Glutamatergic neuron (in vitro differentiated cells): ENCODE results near the gene RAD51B. TPM values are rescaled to one million over a fixed set of nuclear protein-coding genes. Genes with fewer than 3 reads are reported as not detected.

Experiments
- DNase-seq: peaks from one replicate; pipeline ENCODE4 v3.0.0; 2022
- H3K27ac Mint-ChIP-seq: one replicate; pipeline ENCODE4 v1.8.0; 2020; ENCODE audit warnings: mild to moderate bottlenecking, mixed read lengths, inconsistent platforms; ENCODE audit not compliant: unreplicated experiment
- H3K27me3 Mint-ChIP-seq: one replicate; pipeline ENCODE4 v1.8.0; 2020; ENCODE audit warnings: mild to moderate bottlenecking, moderate library complexity, mixed read lengths, inconsistent platforms; ENCODE audit not compliant: unreplicated experiment
- H3K36me3 Mint-ChIP-seq: one replicate; pipeline ENCODE4 v1.8.0; 2020; ENCODE audit warnings: mild to moderate bottlenecking, mixed read lengths, inconsistent platforms; ENCODE audit not compliant: unreplicated experiment
- H3K4me1 Mint-ChIP-seq: one replicate; pipeline ENCODE4 v1.8.0; 2020; ENCODE audit warnings: mild to moderate bottlenecking, low read depth, mixed read lengths, inconsistent platforms; ENCODE audit not compliant: unreplicated experiment
- H3K4me3 Mint-ChIP-seq: one replicate; pipeline ENCODE4 v1.8.0; 2020; ENCODE audit warnings: mild to moderate bottlenecking, mixed read lengths, inconsistent platforms; ENCODE audit not compliant: unreplicated experiment
- H3K9me3 Mint-ChIP-seq: one replicate; pipeline ENCODE4 v1.8.0; 2020; ENCODE audit warnings: mild to moderate bottlenecking, moderate library complexity, mixed read lengths, inconsistent platforms; ENCODE audit not compliant: unreplicated experiment
- CTCF ChIP-seq: fragments of 200-600 bp; sonication (generic); IDR thresholded peaks from one replicate; pipeline ENCODE4 v1.5.0; 2021; ENCODE audit not compliant: partially characterized antibody, unreplicated experiment
- total RNA-seq: library from RNA; stranded (reverse); fragmentation: NEBNext Ultra II Directional; extraction: Animal tissue kit (Norgen Biotek cat#: 25700); gene quantifications from one replicate; pipeline ENCODE4 v1.2.1, GENCODE V29; 2021; ENCODE audit not compliant: unreplicated experiment

RAD51B gene
- total RNA-seq, 1 donor from 2014 or later, result 9.7 TPM

DNA sequence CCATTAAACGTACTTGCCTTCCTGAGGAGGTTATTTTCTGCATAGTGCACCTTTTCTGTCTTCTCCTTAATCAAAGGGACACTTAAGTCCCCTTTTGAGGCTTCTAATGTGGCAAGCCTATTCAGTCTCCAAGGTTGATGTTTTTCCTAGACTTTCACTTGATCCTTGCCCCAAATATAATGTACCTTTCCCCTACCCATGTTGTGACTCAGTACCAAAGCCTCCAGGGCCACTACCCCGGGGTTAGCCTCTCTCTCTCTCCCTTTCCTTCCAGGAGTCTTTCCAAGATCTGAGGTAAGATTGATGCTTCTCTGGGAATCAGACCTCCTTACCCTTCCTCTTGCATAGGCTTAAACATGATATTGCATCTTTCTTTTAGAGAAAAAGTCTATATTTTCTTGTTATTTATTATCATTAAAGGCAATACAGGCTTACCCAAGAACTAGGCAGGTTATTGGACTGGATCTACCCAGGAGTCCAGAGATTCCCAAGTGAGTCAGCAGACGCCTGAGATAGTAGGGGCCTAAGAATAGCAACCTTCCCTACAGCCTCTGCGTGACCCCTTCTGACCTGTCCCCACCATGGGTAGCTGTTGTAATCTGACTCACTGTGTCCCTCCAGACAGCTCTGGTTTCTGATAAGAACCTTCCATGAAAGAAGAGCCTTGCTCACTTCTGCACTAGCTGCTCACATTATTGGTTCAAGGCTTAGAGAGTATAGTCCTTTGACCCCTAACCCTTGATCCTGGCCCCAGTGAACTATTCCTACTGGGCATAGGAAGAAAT, 800.4 kb downstream of the RAD51B start:
- H3K36me3 Mint-ChIP-seq, result peaks cover 28% of the 10 kb centered on the region
- no peak overlapping the region for H3K4me3 Mint-ChIP-seq
- DNase-seq, result no peak
- no peak for TF ChIP-seq CTCF
- H3K4me1 Mint-ChIP-seq, result peaks cover 2% of the 10 kb centered on the region
- H3K9me3 Mint-ChIP-seq, result peaks cover 8% of the 10 kb centered on the region
- H3K27ac Mint-ChIP-seq, result no peak overlapping the region
- peaks cover 6% of the 10 kb centered on the region for H3K27me3 Mint-ChIP-seq

- H3K36me3 Mint-ChIP-seq, result peaks cover 19% of the 10 kb centered on the region
- H3K27me3 Mint-ChIP-seq, result peaks cover 6% of the 10 kb centered on the region
- peaks cover 7% of the 10 kb centered on the region for H3K9me3 Mint-ChIP-seq
- peaks cover 2% of the 10 kb centered on the region for H3K4me1 Mint-ChIP-seq
- TF ChIP-seq CTCF, result no peak
- no peak overlapping the region for H3K27ac Mint-ChIP-seq
- no peak overlapping the region for H3K4me3 Mint-ChIP-seq
- DNase-seq, result no peak
Measured at GRCh38 chr14:68621400-68622365, 802.1 kb downstream of the RAD51B start.

DNA sequence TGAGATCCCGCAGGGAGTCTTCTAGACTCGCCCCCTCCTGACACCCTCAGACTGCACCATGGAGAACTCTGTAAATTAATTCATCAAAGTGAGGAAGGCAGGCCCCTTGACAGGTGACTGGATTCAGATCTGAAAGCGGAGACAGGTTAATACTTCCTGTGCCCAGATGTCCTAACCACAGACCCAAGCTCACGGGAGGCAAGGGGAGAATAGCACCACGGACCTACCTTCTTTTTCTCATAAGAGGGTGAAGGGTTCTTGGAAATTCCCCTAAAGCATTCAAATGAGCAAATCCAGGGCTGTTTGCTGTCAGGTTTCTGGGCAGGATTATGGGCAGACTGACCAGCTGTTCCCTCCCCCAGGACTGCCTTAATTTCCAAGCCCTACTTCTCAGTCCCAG, 803.3 kb downstream of the RAD51B start:
- Mint-ChIP-seq H3K9me3 (peaks cover 4% of the 10 kb centered on the region), H3K27ac (no peak overlapping the region), H3K4me3 (no peak overlapping the region), H3K36me3 (peaks cover 13% of the 10 kb centered on the region), H3K27me3 (peaks cover 6% of the 10 kb centered on the region), H3K4me1 (peaks cover 2% of the 10 kb centered on the region)
- no peak for TF ChIP-seq CTCF
- no peak for DNase-seq

GRCh38 chr14:68623307-68623706, 803.7 kb downstream of the RAD51B start:
- no peak overlapping the region for H3K4me3 Mint-ChIP-seq
- H3K27me3 Mint-ChIP-seq, result peaks cover 6% of the 10 kb centered on the region
- H3K4me1 Mint-ChIP-seq, result peaks cover 2% of the 10 kb centered on the region
- H3K27ac Mint-ChIP-seq, result no peak overlapping the region
- no peak for TF ChIP-seq CTCF
- H3K9me3 Mint-ChIP-seq, result peaks cover 4% of the 10 kb centered on the region
- H3K36me3 Mint-ChIP-seq, result peaks cover 11% of the 10 kb centered on the region
- DNase-seq, result no peak
